T-helper 1 cell (primary cell): Measurements from ENCODE around the gene MAP3K10.
A peak's percentile ranks its signal among the peaks of the same experiment; 100 is the strongest.
"Not testable (repeated sequence)": the region's sequence is repeated elsewhere in the genome, so short reads cannot be mapped to it uniquely, and the experiment has no call there.

ENCODE experiments used
- DNase-seq, 5 donors: peaks; one replicate each; pipeline ENCODE4 v3.0.0-alpha.2; 2012 to 2020

The MAP3K10 gene

GRCh38 chr19:40217934-40218890 lies 27.0 kb downstream of the MAP3K10 start, which contains the start of gene TTC9B:
Gene TTC9B (minus strand): TSS chr19:40218384. CDS start chr19:40218381, 3 bp downstream.
- peak in 3 of 5 donors; percentile 17 to 43 (median 27) for DNase-seq

GRCh38 chr19:40219029-40219428 lies 27.8 kb downstream of the MAP3K10 start:
- DNase-seq: not testable (repeated sequence)

GRCh38 chr19:40219721-40220276 lies 28.6 kb downstream of the MAP3K10 start:
- no peak for DNase-seq

- DNase-seq: no peak
These were observed 29.4 kb downstream of the MAP3K10 start for GRCh38 chr19:40220674-40221073.

- DNase-seq: peak; percentile 47 to 78 (median 66)
These were observed 30.8 kb downstream of the MAP3K10 start for GRCh38 chr19:40221858-40222619.

- DNase-seq: peak in 4 of 5 donors; percentile 11 to 42 (median 32)
These were observed 32.1 kb downstream of the MAP3K10 start for GRCh38 chr19:40223135-40223822.

- no peak for DNase-seq
These were observed 33.3 kb downstream of the MAP3K10 start for GRCh38 chr19:40224342-40225150.

- no peak for DNase-seq
These were observed 34.4 kb downstream of the MAP3K10 start for GRCh38 chr19:40225440-40226305.

GRCh38 chr19:40228346-40228745 lies 37.1 kb downstream of the MAP3K10 start:
- no peak for DNase-seq

GRCh38 chr19:40228863-40229262 lies 37.6 kb downstream of the MAP3K10 start:
- no peak for DNase-seq

- DNase-seq: no peak
These were observed 38.3 kb downstream of the MAP3K10 start for GRCh38 chr19:40229484-40229883.

- DNase-seq: no peak
These were observed 38.7 kb downstream of the MAP3K10 start for GRCh38 chr19:40229926-40230417.

- no peak for DNase-seq
These were observed 39.8 kb downstream of the MAP3K10 start for GRCh38 chr19:40231057-40231456.

- DNase-seq: no peak
These were observed 40.6 kb downstream of the MAP3K10 start for GRCh38 chr19:40231544-40232424.

GRCh38 chr19:40232479-40232878 lies 41.3 kb downstream of the MAP3K10 start:
- no peak for DNase-seq

GRCh38 chr19:40232949-40233810 lies 42.0 kb downstream of the MAP3K10 start:
- no peak for DNase-seq

GRCh38 chr19:40233811-40234389 lies 42.7 kb downstream of the MAP3K10 start:
- no peak for DNase-seq
